ENCODE measurements around the gene CINP. TPM values are rescaled to one million over a fixed set of nuclear protein-coding genes. Genes with fewer than 3 reads are reported as not detected.
A peak's percentile ranks its signal among the peaks of the same experiment; 100 is the strongest.

CINP gene
- total and polyA plus RNA-seq, 2 of the 13 experiments (the other 11 are each of a cell fraction or from before 2014, with no cell fraction given), result 32.8 to 42.8 TPM

GRCh38 chr14:102316743-102317563 lies 45.7 kb downstream of the CINP start (continued):
- TF ChIP-seq, protein P1, sequence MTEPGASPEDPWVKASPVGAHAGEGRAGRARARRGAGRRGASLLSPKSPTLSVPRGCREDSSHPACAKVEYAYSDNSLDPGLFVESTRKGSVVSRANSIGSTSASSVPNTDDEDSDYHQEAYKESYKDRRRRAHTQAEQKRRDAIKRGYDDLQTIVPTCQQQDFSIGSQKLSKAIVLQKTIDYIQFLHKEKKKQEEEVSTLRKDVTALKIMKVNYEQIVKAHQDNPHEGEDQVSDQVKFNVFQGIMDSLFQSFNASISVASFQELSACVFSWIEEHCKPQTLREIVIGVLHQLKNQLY (CRISPR knock-in tag; IDR thresholded peaks at IDR 0.05), result no peak
- no peak for TF ChIP-seq ZSCAN22 (CRISPR knock-in tag; IDR thresholded peaks at IDR 0.05)
- TF ChIP-seq ZNF562 (CRISPR knock-in tag; IDR thresholded peaks at IDR 0.05; ENCODE audit: borderline replicate concordance), result no peak
- TF ChIP-seq DPF2 (CRISPR knock-in tag; IDR thresholded peaks at IDR 0.05; ENCODE audit: borderline replicate concordance, low read depth), result no peak
- no peak for TF ChIP-seq ZNF720 (CRISPR knock-in tag; IDR thresholded peaks at IDR 0.05)
- TF ChIP-seq JUN (CRISPR knock-in tag; IDR thresholded peaks at IDR 0.05), result no peak
- no peak for TF ChIP-seq SP1 (IDR thresholded peaks at IDR 0.05)
- no peak for TF ChIP-seq SP1 (CRISPR knock-in tag; IDR thresholded peaks at IDR 0.05)
- no peak for TF ChIP-seq REL (CRISPR knock-in tag; conservative IDR thresholded peaks at IDR 0.05)
- no peak for TF ChIP-seq NBN (conservative IDR thresholded peaks at IDR 0.05)
- peak; percentile 86; the same call in 1 of the 2 replicates for TF ChIP-seq ZNF572 (CRISPR knock-in tag; IDR thresholded peaks at IDR 0.05)
- no peak for TF ChIP-seq EZH2 (conservative IDR thresholded peaks at IDR 0.05; ENCODE audit: low read depth, low read length)
- TF ChIP-seq DNMT3B (CRISPR knock-in tag; conservative IDR thresholded peaks at IDR 0.05), result no peak
- no peak for TF ChIP-seq PAWR (CRISPR knock-in tag; IDR thresholded peaks at IDR 0.05; ENCODE audit: borderline replicate concordance)
- TF ChIP-seq ZNF446 (CRISPR knock-in tag; IDR thresholded peaks at IDR 0.05), result no peak
- TF ChIP-seq ZNF510 (CRISPR knock-in tag; IDR thresholded peaks at IDR 0.05; ENCODE audit: low read depth), result 0 out of 2 replicates have a peak, but pooled peaks have one; percentile 50
- TF ChIP-seq, protein P2, sequence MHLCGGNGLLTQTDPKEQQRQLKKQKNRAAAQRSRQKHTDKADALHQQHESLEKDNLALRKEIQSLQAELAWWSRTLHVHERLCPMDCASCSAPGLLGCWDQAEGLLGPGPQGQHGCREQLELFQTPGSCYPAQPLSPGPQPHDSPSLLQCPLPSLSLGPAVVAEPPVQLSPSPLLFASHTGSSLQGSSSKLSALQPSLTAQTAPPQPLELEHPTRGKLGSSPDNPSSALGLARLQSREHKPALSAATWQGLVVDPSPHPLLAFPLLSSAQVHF (CRISPR knock-in tag; IDR thresholded peaks at IDR 0.05), result no peak
- TF ChIP-seq SIN3A (IDR thresholded peaks at IDR 0.05; ENCODE audit: borderline replicate concordance, low read depth, low read length), result no peak
- TF ChIP-seq ZBTB20 (CRISPR knock-in tag; IDR thresholded peaks at IDR 0.05; ENCODE audit: borderline replicate concordance, low read depth), result peak; percentile 59
- no peak for TF ChIP-seq ZFAT (CRISPR knock-in tag; conservative IDR thresholded peaks at IDR 0.05)
- no peak for TF ChIP-seq TGIF2 (CRISPR knock-in tag; IDR thresholded peaks at IDR 0.05)
- peak; percentile 96 for TF ChIP-seq TOE1 (CRISPR knock-in tag; IDR thresholded peaks at IDR 0.05)
- TF ChIP-seq SRSF9 (IDR thresholded peaks at IDR 0.05; ENCODE audit: borderline replicate concordance, insufficient read depth, low read depth, low read length, poor library complexity, severe bottlenecking), result no peak
- TF ChIP-seq SP4 (CRISPR knock-in tag; IDR thresholded peaks at IDR 0.05), result peak; percentile 75; the same call in 1 of the 2 replicates
- TF ChIP-seq, protein P3, sequence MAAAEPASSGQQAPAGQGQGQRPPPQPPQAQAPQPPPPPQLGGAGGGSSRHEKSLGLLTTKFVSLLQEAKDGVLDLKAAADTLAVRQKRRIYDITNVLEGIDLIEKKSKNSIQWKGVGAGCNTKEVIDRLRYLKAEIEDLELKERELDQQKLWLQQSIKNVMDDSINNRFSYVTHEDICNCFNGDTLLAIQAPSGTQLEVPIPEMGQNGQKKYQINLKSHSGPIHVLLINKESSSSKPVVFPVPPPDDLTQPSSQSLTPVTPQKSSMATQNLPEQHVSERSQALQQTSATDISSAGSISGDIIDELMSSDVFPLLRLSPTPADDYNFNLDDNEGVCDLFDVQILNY (CRISPR knock-in tag; conservative IDR thresholded peaks at IDR 0.05), result no peak
- no peak for TF ChIP-seq ZSCAN12 (CRISPR knock-in tag; IDR thresholded peaks at IDR 0.05)
- no peak for TF ChIP-seq MZF1 (CRISPR knock-in tag; IDR thresholded peaks at IDR 0.05; ENCODE audit: borderline replicate concordance)
- no peak for TF ChIP-seq ZFP62 (CRISPR knock-in tag; IDR thresholded peaks at IDR 0.05)
- TF ChIP-seq EP300 (IDR thresholded peaks at IDR 0.05; ENCODE audit: low read depth in 2 of 2, low read length in 2 of 2), result peak; percentile 18 to 54; a peak in 2 of 4 replicates
- TF ChIP-seq EP300 (CRISPR knock-in tag; IDR thresholded peaks at IDR 0.05; ENCODE audit: borderline replicate concordance), result no peak
